ENCODE results near the gene URM1. TPM values are rescaled to one million over a fixed set of nuclear protein-coding genes. Genes with fewer than 3 reads are reported as not detected.
A peak's percentile ranks its signal among the peaks of the same experiment; 100 is the strongest.
"Not testable (repeated sequence)": the region's sequence is repeated elsewhere in the genome, so short reads cannot be mapped to it uniquely, and the experiment has no call there.

URM1 gene
- total RNA-seq, 1 donor from 2014 or later = 29.1 TPM

DNA sequence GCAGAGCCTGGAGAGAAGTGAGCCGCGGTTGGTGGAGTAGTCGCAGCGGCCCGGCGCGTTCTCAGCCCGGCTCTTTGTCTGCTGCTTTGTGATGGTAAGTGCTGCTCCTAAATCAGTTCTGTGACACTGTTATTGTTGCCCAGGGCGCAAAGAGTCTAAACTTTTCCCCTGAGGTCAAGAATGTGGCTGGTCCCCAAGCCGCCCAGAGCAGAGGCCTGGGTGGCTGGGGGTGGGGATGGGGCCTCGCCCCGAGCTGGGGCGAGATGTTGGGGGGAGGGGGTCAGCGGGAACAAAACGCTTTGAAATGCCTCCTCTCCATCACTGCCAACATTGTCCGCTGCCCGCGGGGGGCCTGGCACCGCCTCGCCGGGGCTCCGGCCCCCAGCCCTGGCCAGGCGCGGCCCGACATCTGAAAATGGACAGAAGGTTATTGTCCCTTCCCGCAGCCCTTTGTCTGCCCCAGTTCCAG lies 37.8 kb downstream of the URM1 start:
- DNase-seq (ENCODE audit: low spot score) = no peak

DNA sequence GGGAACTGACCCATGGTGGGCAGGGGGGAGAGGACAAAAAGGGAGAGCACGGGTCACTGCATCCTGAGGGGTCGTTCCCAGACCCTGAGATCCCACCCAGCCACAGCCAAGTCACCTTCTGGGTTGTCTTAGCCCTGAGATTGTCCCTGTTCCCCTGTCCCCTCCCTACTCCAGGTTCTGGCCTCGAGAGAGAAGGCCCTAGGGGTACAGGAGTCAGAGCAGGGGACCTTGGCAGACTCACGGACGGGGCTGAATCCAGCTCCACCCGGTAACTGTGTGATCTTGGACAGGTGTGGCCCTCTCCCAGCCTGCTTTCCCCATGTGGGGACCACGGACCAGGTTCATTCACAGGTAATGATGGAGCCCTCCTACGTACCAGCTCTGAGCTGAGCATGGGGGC lies 38.3 kb downstream of the URM1 start:
- no peak for DNase-seq (ENCODE audit: low spot score)

- DNase-seq (ENCODE audit: low spot score) = no peak
Observed at GRCh38 chr9:128409978-128410377, 38.8 kb downstream of the URM1 start.

GRCh38 chr9:128411364-128412119 lies 40.4 kb downstream of the URM1 start:
- DNase-seq (ENCODE audit: low spot score) = no peak

DNA sequence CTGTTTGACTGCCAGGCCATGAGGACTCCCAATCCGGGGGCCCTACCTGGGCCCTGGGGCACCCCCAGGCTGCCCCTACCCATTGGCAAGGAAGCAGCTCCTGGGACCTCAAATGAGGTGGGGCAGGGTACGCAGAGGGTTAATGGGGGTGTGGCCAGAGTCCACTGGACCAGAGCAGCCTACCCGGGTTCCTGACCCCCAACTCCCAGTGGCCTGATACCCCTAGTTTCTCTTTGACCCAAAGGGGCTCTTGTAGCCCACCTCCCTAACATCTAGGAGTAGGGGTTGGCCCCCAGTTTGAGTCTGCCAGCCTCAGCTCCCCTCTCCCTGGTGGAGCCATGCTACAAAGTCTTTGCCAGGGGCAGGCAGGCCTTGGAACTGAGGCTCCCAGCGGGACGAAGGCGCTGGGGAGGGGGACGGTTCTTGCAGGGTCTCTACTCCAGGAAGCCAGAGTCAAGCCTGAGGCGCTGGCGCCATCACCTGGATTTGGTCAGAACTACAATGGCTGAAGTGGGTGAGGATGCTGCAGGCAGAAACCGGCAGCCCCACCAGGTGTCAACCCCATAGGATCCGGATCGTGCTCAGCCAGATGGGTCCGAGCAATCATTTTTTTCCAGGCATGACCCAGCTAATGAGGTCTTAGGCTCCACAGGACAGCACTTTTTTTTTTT lies 41.1 kb downstream of the URM1 start:
- peak; percentile 29 for DNase-seq (ENCODE audit: low spot score)

- DNase-seq (ENCODE audit: low spot score) = not testable (repeated sequence)
Observed at GRCh38 chr9:128413728-128414127, 42.6 kb downstream of the URM1 start.

- no peak for DNase-seq (ENCODE audit: low spot score)
Observed at GRCh38 chr9:128414461-128414860, 43.3 kb downstream of the URM1 start.

DNA sequence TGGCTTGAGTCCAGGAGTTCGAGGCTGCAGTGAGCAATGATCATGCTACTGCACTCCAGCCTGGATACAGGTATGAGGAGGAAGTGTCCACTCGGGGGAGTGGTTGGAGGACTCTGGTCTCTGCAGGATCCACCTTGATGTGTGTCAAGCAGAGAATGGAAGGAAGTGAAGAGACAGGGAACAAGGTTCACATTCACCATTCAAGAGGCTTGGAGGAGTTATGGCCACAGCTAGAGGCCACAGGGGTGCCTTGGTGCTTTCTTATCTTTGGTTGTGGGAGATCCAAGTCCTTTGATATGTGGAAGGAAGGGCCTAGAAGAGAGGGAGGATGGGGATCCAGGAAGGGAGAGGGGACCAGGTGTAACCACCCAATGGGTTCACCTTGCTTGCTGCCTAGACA lies 44.1 kb downstream of the URM1 start:
- DNase-seq (ENCODE audit: low spot score) = no peak

- peak; percentile 77 for DNase-seq (ENCODE audit: low spot score)
Observed at GRCh38 chr9:128416014-128416413, 44.8 kb downstream of the URM1 start.

DNA sequence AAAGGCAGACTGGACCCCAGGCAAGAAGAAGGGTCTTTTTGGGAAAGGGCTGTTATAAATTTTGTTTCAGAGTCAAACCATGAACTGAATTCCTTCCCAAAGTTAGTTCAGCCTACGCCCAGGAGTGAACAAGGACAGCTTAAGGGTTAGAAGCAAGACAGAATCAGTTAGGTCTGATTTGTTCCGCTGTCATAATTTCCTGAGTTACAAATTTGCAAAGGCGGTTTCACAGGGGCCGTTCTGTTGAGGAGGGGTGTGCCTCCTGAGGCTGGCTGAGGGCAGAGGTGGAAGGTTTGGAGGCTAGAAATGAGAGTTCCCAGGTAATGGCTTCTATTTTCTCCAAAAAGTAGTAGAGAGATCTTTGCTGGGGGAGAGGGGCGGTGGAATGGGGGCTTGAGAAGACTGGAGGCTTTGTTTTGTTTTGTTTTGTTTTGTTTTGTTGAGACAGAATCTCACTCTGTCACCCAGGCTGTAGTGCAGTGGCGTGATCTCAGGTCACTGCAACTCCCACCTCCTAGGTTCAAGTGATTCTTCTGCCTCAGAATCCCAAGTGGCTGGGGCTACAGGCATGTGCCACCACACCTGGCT lies 45.4 kb downstream of the URM1 start:
- DNase-seq (ENCODE audit: low spot score) = no peak

DNA sequence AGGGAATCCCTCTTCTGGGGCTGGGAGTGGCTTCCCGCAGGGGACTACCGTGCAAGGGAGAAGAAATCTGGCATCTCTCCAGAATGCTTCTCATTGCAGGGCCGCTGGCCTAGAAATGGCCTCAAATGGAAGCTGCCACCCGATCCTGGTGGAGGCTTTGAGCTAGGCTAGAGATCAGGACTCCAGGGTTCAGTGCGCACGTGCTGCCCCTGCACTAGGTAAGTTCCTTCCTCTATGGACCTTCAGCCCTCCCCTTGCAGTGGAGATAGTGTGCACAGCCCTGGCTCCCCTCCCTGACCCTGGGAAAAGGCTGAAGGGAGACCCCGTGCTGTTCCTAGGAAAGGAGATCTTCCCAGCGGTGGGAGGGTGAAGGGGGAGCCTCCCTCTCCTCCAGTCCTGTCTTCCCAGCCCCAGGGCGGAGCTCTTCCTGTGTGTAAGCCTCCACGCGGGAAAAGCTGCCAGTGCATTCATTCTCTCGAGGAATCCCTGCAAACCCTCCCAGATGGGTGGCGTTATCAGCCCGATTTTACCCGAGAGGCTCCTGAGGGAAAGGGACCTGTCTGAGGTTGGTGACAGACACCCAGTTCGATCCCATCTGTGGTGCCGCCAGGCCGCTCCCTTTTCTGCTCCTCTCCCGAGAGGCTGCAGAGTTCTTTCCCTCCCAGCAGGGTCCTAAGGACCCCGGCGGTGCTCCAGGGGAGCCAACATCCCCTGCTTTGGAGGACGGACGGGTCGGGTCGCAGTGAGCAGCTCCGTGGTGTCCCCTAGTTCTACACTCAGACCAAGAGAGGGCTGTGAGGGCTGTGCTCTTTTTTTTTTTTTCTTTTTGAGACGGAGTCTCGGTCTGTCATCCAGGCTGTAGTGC lies 48.1 kb downstream of the URM1 start:
- peak; percentile 71 for DNase-seq (ENCODE audit: low spot score)

- DNase-seq (ENCODE audit: low spot score) = peak; percentile 85
Observed at GRCh38 chr9:128420060-128420650, 49.0 kb downstream of the URM1 start.

GRCh38 chr9:128420651-128421481 lies 49.7 kb downstream of the URM1 start, which contains the start of gene CERCAM:
CERCAM (plus strand) TSS chr9:128420857; CDS start chr9:128420878, 21 bp downstream.
- DNase-seq (ENCODE audit: low spot score) = peak; percentile 77

DNA sequence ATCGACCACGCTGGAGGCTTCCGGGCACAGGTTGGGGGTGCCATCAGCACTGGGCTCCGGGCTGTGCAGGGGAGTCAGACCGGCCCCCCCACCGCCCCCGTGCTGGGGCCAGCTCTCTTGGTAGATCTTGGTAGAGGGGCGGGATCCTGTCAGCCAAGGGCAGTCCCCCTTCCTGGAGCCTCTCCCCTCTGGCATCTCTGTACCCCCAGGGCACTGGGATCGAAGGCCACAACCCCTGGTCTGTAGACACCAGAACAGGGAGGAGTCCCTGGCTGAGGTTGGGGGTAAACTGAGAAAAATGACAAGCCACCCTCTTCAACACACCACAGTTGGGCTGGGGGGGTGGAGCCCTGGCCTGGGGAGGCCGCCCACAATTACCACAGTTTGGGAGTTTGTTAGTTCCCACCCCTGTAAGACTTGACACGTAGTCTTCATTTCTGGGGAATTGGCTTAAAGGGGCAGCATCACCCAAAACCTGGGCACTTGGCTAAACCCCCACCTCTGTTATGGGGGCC lies 50.4 kb downstream of the URM1 start:
- DNase-seq (ENCODE audit: low spot score) = peak; percentile 30

- DNase-seq (ENCODE audit: low spot score) = not testable (repeated sequence)
Observed at GRCh38 chr9:128422022-128422782, 51.0 kb downstream of the URM1 start.

DNA sequence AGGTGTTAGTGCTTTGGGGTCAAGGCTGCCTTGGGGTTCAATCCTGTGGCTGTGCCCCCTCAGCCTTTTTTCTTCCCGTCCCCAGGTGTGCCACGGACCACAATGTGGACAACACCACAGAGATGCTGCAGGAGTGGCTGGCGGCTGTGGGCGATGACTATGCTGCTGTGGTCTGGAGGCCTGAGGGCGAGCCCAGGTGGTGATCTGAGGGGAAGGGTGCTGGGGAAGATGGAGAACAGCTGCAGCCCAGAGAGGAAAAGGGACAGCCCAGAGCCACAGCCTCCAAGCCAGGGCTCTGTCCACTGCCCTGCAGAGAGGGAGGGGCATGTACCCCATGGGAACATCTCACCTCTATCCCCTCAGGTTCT lies 51.6 kb downstream of the URM1 start:
- DNase-seq (ENCODE audit: low spot score) = no peak

DNA sequence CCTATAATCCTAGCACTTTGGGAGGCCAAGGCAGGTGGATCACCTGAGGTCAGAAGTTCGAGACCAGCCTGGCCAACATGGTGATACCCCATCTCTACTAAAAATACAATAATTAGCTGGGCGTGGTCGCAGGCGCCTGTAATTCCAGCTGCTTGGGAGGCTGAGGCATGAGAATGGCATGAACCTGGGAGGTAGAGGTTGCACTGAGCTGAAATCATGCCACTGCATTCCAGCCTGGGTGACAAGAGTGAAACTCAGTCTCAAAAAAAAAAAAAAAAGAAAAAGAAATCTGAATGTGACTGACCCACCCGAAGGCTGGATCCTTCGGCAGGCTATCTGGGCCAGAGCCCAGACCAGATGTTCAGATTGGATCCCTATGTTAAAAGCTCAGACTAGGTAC lies 52.2 kb downstream of the URM1 start:
- not testable (repeated sequence) for DNase-seq (ENCODE audit: low spot score)

- DNase-seq (ENCODE audit: low spot score) = no peak
Observed at GRCh38 chr9:128424268-128424780, 53.1 kb downstream of the URM1 start.

Measured in umbilical cord (tissue), 2 donors.